Measurements from ENCODE around the gene NUP107. TPM values are rescaled to one million over a fixed set of nuclear protein-coding genes. Genes with fewer than 3 reads are reported as not detected.

NUP107 gene
- total and polyA plus RNA-seq, 2 experiments from 2014 or later: 23.0 to 40.1 TPM

DNA sequence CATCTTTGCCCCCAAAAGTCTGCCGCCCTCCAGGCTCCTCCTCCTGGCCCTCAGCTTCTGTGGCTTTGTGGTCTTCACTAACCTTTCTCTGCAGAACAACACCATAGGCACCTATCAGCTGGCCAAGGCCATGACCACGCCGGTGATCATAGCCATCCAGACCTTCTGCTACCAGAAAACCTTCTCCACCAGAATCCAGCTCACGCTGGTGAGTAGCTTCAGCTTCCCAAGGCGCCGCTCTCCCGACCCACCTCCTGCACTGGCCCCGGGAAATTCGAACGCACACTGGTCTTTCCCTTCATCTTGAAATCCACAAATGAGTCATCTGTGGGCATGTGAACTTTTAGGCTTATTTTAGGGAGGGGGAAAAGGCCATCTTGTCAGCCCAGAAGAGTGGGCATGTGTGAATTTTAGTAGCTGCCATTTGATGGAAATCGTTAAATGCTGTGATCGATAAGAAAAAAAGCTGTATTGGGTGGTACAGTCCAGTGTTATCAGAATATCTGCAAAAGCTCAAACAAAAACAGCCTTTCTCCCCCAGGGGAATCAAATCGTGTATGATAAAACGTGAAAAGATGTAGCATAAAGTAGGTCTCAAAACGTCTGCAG, 59.9 kb downstream of the NUP107 start:
- no peaks in the 10 kb centered on the region for H4K20me1 ChIP-seq (ENCODE audit: insufficient read depth, poor library complexity, severe bottlenecking)
- H3K9me2 ChIP-seq (replicated peaks; ENCODE audit: insufficient read depth): no peaks in the 10 kb centered on the region
- DNase-seq (ENCODE audit: low spot score): peak; percentile 83
- no peaks in the 10 kb centered on the region for H3K9me3 ChIP-seq (ENCODE audit: low read depth)
- H2AFZ ChIP-seq: peak overlapping the region; percentile 94
- TF ChIP-seq, protein P1, sequence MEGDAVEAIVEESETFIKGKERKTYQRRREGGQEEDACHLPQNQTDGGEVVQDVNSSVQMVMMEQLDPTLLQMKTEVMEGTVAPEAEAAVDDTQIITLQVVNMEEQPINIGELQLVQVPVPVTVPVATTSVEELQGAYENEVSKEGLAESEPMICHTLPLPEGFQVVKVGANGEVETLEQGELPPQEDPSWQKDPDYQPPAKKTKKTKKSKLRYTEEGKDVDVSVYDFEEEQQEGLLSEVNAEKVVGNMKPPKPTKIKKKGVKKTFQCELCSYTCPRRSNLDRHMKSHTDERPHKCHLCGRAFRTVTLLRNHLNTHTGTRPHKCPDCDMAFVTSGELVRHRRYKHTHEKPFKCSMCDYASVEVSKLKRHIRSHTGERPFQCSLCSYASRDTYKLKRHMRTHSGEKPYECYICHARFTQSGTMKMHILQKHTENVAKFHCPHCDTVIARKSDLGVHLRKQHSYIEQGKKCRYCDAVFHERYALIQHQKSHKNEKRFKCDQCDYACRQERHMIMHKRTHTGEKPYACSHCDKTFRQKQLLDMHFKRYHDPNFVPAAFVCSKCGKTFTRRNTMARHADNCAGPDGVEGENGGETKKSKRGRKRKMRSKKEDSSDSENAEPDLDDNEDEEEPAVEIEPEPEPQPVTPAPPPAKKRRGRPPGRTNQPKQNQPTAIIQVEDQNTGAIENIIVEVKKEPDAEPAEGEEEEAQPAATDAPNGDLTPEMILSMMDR (IDR thresholded peaks at IDR 0.05; ENCODE audit: poor library complexity): no peak
- no peak for TF ChIP-seq EZH2 (IDR thresholded peaks at IDR 0.05; ENCODE audit: borderline replicate concordance)
- TF ChIP-seq EZH2phosphoT487 (IDR thresholded peaks at IDR 0.05; ENCODE audit: low read depth, severe bottlenecking, unreplicated experiment): no peak
- H3K4me3 ChIP-seq: peak overlapping the region; percentile 95
- H3K79me2 ChIP-seq: peaks cover 24% of the 10 kb centered on the region
- H3K36me3 ChIP-seq (replicated peaks; ENCODE audit: insufficient read depth, low read depth): no peaks in the 10 kb centered on the region
- H3K27me3 ChIP-seq: no peaks in the 10 kb centered on the region
- WGBS (ENCODE audit: low lambda C conversion rate, missing lambda C conversion rate): 7% methylated on average over 15 of the region's 15 CpGs
- H3K4me1 ChIP-seq (ENCODE audit: insufficient read depth): peaks cover 8% of the 10 kb centered on the region
- peak overlapping the region; percentile 88 for H3K4me2 ChIP-seq
- peak overlapping the region; percentile 84 for H3K27ac ChIP-seq

DNA sequence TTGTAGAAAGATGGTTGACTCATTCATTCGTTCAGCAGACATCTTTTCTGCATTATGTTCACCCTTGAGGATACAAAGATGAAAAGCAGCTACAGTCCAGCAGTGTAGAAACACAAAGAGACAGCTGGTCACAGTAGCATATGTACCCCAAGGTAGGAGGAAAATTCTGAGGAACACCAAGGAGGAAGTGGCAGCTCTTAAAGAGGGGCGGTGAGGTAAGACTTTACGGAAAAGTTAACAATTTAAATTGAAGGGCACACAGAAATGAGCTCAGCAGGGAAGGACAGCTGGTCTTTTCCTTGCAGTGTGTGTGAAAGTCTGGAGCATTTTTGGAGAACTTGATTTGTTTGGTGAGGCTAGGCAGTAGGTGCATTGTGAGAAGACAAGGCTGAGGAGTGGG, 62.7 kb downstream of the NUP107 start:
- H3K79me2 ChIP-seq: peaks cover 24% of the 10 kb centered on the region
- H3K36me3 ChIP-seq (replicated peaks; ENCODE audit: insufficient read depth, low read depth): no peaks in the 10 kb centered on the region
- WGBS (ENCODE audit: low lambda C conversion rate, missing lambda C conversion rate): 87% methylated on average over 3 of the region's 3 CpGs
- no peaks in the 10 kb centered on the region for H3K9me2 ChIP-seq (replicated peaks; ENCODE audit: insufficient read depth)
- H3K4me3 ChIP-seq: no peak overlapping the region
- peaks cover 8% of the 10 kb centered on the region for H3K4me1 ChIP-seq (ENCODE audit: insufficient read depth)
- no peaks in the 10 kb centered on the region for H3K9me3 ChIP-seq (ENCODE audit: low read depth)
- H3K27me3 ChIP-seq: no peaks in the 10 kb centered on the region
- H3K4me2 ChIP-seq: no peak overlapping the region
- no peak for DNase-seq (ENCODE audit: low spot score)
- TF ChIP-seq, protein P1 (IDR thresholded peaks at IDR 0.05; ENCODE audit: poor library complexity): no peak
- TF ChIP-seq EZH2 (IDR thresholded peaks at IDR 0.05; ENCODE audit: borderline replicate concordance) (no peak), EZH2phosphoT487 (IDR thresholded peaks at IDR 0.05; ENCODE audit: low read depth, severe bottlenecking, unreplicated experiment) (no peak)
- no peak overlapping the region for H2AFZ ChIP-seq
- no peaks in the 10 kb centered on the region for H4K20me1 ChIP-seq (ENCODE audit: insufficient read depth, poor library complexity, severe bottlenecking)
- H3K27ac ChIP-seq: no peak overlapping the region

DNA sequence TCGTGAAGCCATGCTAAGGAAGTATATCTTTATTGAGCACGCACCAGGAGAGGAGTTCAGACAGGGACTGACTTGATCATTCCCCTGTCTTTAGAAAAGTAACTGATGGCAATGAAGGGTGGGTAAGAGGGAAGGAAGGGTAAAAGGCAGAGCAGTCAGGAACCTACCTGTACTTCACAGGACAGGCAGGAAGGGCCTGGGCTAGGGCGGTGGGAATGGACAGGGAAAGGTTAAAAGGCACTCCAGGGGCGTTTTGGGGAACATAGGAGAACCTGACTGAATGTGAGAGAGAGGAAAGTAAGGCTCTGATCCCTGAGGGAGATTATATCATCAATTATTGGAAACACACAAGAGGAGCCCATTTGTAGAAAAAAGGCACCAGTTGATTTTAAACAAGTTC, 63.1 kb downstream of the NUP107 start:
- H2AFZ ChIP-seq: no peak overlapping the region
- TF ChIP-seq EZH2phosphoT487 (IDR thresholded peaks at IDR 0.05; ENCODE audit: low read depth, severe bottlenecking, unreplicated experiment): no peak
- no peak for TF ChIP-seq EZH2 (IDR thresholded peaks at IDR 0.05; ENCODE audit: borderline replicate concordance)
- TF ChIP-seq, protein P1 (IDR thresholded peaks at IDR 0.05; ENCODE audit: poor library complexity): no peak
- no peaks in the 10 kb centered on the region for H3K36me3 ChIP-seq (replicated peaks; ENCODE audit: insufficient read depth, low read depth)
- peaks cover 8% of the 10 kb centered on the region for H3K4me1 ChIP-seq (ENCODE audit: insufficient read depth)
- peaks cover 24% of the 10 kb centered on the region for H3K79me2 ChIP-seq
- no peaks in the 10 kb centered on the region for H3K9me3 ChIP-seq (ENCODE audit: low read depth)
- H3K27ac ChIP-seq: no peak overlapping the region
- H3K4me2 ChIP-seq: no peak overlapping the region
- H4K20me1 ChIP-seq (ENCODE audit: insufficient read depth, poor library complexity, severe bottlenecking): no peaks in the 10 kb centered on the region
- no peak for DNase-seq (ENCODE audit: low spot score)
- H3K4me3 ChIP-seq: no peak overlapping the region
- 94% methylated on average over 4 of the region's 4 CpGs for WGBS (ENCODE audit: low lambda C conversion rate, missing lambda C conversion rate)
- no peaks in the 10 kb centered on the region for H3K9me2 ChIP-seq (replicated peaks; ENCODE audit: insufficient read depth)
- no peaks in the 10 kb centered on the region for H3K27me3 ChIP-seq
